ENCODE measurements around the gene APOO.

- TF ChIP-seq ZNF549 (CRISPR knock-in tag; IDR thresholded peaks at IDR 0.05), result no peak
- TF ChIP-seq ZNF607 (CRISPR knock-in tag; IDR thresholded peaks at IDR 0.05; ENCODE audit: borderline replicate concordance), result no peak
- no peak for TF ChIP-seq ATF7 (IDR thresholded peaks at IDR 0.05)
- TF ChIP-seq ATF7 (CRISPR knock-in tag; IDR thresholded peaks at IDR 0.05), result no peak
These were observed 52.2 kb downstream of the APOO start for GRCh38 chrX:23855569-23855968.
